ENCODE data around the gene TMPRSS13. TPM values are rescaled to one million over a fixed set of nuclear protein-coding genes. Genes with fewer than 3 reads are reported as not detected.

The TMPRSS13 gene
- total and polyA plus RNA-seq, 9 of the 15 experiments (the other 6 are each of a cell fraction or from before 2014, with no cell fraction given), result 0.11 to 0.29 (median 0.15) TPM

DNA sequence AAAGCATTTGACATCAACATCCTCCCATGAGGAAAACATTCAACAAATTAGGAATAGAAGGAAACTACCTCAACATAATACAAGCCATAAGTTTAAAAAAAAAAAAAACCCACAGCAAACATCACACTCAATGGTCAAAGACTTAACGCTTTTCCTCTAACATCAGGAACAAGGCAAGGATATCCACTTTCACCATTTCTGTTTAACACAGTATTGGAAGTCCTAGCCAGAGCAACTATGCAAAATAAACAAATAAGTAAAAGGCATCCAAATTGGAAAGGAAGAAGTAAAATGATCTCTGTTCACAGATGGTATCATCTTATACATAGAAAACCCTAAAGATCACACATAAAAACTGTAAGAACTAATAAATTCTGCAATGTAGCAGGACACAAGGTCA is 65.8 kb downstream of the TMPRSS13 start:
- ATAC-seq, result no peak
- no peak for DNase-seq (ENCODE audit: extremely low read depth in 1 of 4, low spot score in 3 of 4)
- Histone ChIP-seq H3K4me2 (ENCODE audit: insufficient read depth, low read length) (no peak overlapping the region), H3K9ac (ENCODE audit: insufficient read depth in 1 of 2, low read depth in 2 of 2, low read length in 2 of 2) (no peak overlapping the region), H4K20me1 (replicated peaks; ENCODE audit: control insufficient read depth, insufficient read depth, low read length) (0 out of 2 replicates have a peak, but pooled peaks cover 3% of the 10 kb centered on the region), H3K36me3 (ENCODE audit: control insufficient read depth, insufficient read depth, low read length) (no peaks in the 10 kb centered on the region), H2AFZ (ENCODE audit: low read depth, low read length) (no peak overlapping the region), H3K4me1 (replicated peaks in 1 of 2; ENCODE audit: control insufficient read depth in 2 of 2, insufficient read depth in 2 of 2, low read length in 2 of 2) (no peaks in the 10 kb centered on the region), H3K9me1 (ENCODE audit: control insufficient read depth, insufficient read depth, low read length) (no peaks in the 10 kb centered on the region), H3K9me3 (replicated peaks; ENCODE audit: control insufficient read depth, insufficient read depth, low read depth, low read length) (no peaks in the 10 kb centered on the region), H3K27me3 (ENCODE audit: control insufficient read depth in 2 of 2, insufficient read depth in 2 of 2, low read length in 2 of 2) (peaks cover 23 to 64% of the 10 kb centered on the region in 2 experiments), H3K79me2 (ENCODE audit: control insufficient read depth, insufficient read depth, low read length) (no peaks in the 10 kb centered on the region), H3K4me3 (no peak overlapping the region), H3K27ac (ENCODE audit: extremely low read depth, low read depth, low read length) (no peak overlapping the region)
- no TSS peak for BruUV-seq (replicated peaks)
- intact Hi-C loops (cut with micrococcal nuclease) (no loop called here), in situ Hi-C loops (cut with MboI) (no loop called here)
- POLR2A ChIA-PET, result interaction anchor here (1.4 kb wide), 1 partner anchor 87 kb away, joined by 3 read pairs; no protein-coding TSS in a partner anchor
- no peak for FAIRE-seq
- WGBS (ENCODE audit: insufficient coverage, low coverage, missing lambda C conversion rate), result 27% methylated on average over 1 of the region's 1 CpG
- CTCF ChIA-PET (ENCODE audit: low intra/inter-chr PET ratio), result no interaction called here
- TF ChIP-seq DDX20 (tag; IDR thresholded peaks at IDR 0.05; ENCODE audit: low read depth) (no peak), HBP1 (CRISPR knock-in tag; IDR thresholded peaks at IDR 0.05) (no peak), HIVEP1 (CRISPR knock-in tag; IDR thresholded peaks at IDR 0.05) (no peak), ZNF707 (CRISPR knock-in tag; conservative IDR thresholded peaks at IDR 0.05) (no peak), MED1 (CRISPR knock-in tag; IDR thresholded peaks at IDR 0.05; ENCODE audit: borderline replicate concordance) (no peak), IFI16 (CRISPR knock-in tag; IDR thresholded peaks at IDR 0.05) (no peak), KAT2B (IDR thresholded peaks at IDR 0.05; ENCODE audit: low read depth, low read length) (no peak), TSC22D4 (tag; IDR thresholded peaks at IDR 0.05) (no peak), SMARCE1 (IDR thresholded peaks at IDR 0.05) (no peak)
- TF ChIP-seq, protein P1, sequence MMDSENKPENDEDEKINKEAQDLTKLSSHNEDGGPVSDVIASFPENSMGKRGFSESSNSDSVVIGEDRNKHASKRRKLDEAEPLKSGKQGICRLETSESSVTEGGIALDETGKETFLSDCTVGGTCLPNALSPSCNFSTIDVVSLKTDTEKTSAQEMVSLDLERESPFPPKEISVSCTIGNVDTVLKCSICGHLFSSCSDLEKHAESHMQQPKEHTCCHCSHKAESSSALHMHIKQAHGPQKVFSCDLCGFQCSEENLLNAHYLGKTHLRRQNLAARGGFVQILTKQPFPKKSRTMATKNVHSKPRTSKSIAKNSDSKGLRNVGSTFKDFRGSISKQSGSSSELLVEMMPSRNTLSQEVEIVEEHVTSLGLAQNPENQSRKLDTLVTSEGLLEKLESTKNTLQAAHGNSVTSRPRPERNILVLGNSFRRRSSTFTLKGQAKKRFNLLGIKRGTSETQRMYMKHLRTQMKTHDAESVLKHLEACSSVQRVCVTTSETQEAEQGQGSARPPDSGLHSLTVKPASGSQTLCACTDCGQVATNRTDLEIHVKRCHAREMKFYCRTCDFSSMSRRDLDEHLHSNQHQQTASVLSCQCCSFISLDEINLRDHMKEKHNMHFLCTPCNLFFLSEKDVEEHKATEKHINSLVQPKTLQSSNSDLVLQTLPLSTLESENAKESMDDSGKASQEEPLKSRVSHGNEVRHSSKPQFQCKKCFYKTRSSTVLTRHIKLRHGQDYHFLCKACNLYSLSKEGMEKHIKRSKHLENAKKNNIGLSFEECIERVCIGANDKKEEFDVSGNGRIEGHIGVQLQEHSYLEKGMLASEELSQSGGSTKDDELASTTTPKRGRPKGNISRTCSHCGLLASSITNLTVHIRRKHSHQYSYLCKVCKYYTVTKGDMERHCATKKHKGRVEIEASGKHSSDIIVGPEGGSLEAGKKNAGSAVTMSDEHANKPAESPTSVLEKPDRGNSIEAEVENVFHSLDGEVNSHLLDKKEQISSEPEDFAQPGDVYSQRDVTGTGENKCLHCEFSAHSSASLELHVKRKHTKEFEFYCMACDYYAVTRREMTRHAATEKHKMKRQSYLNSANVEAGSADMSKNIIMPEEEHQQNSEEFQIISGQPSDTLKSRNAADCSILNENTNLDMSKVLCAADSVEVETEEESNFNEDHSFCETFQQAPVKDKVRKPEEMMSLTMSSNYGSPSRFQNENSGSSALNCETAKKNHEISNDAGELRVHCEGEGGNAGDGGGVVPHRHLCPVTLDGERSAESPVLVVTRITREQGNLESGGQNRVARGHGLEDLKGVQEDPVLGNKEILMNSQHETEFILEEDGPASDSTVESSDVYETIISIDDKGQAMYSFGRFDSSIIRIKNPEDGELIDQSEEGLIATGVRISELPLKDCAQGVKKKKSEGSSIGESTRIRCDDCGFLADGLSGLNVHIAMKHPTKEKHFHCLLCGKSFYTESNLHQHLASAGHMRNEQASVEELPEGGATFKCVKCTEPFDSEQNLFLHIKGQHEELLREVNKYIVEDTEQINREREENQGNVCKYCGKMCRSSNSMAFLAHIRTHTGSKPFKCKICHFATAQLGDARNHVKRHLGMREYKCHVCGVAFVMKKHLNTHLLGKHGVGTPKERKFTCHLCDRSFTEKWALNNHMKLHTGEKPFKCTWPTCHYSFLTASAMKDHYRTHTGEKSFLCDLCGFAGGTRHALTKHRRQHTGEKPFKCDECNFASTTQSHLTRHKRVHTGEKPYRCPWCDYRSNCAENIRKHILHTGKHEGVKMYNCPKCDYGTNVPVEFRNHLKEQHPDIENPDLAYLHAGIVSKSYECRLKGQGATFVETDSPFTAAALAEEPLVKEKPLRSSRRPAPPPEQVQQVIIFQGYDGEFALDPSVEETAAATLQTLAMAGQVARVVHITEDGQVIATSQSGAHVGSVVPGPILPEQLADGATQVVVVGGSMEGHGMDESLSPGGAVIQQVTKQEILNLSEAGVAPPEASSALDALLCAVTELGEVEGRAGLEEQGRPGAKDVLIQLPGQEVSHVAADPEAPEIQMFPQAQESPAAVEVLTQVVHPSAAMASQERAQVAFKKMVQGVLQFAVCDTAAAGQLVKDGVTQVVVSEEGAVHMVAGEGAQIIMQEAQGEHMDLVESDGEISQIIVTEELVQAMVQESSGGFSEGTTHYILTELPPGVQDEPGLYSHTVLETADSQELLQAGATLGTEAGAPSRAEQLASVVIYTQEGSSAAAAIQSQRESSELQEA (IDR thresholded peaks at IDR 0.05; ENCODE audit: low read depth), result no peak
- TF ChIP-seq, protein P2, sequence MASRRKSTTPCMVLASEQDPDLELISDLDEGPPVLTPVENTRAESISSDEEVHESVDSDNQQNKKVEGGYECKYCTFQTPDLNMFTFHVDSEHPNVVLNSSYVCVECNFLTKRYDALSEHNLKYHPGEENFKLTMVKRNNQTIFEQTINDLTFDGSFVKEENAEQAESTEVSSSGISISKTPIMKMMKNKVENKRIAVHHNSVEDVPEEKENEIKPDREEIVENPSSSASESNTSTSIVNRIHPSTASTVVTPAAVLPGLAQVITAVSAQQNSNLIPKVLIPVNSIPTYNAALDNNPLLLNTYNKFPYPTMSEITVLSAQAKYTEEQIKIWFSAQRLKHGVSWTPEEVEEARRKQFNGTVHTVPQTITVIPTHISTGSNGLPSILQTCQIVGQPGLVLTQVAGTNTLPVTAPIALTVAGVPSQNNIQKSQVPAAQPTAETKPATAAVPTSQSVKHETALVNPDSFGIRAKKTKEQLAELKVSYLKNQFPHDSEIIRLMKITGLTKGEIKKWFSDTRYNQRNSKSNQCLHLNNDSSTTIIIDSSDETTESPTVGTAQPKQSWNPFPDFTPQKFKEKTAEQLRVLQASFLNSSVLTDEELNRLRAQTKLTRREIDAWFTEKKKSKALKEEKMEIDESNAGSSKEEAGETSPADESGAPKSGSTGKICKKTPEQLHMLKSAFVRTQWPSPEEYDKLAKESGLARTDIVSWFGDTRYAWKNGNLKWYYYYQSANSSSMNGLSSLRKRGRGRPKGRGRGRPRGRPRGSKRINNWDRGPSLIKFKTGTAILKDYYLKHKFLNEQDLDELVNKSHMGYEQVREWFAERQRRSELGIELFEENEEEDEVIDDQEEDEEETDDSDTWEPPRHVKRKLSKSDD (conservative IDR thresholded peaks at IDR 0.05; ENCODE audit: low read length), result no peak

All from K562 (cell line).